IMR-90 (cell line): Measurements from ENCODE around the gene GABRA4. TPM values are rescaled to one million over a fixed set of nuclear protein-coding genes. Genes with fewer than 3 reads are reported as not detected.

ENCODE experiments used
- ATAC-seq: fragments of 200-7000 bp; cut with Tn5 transposase; 2 replicates; pipeline ENCODE4 v1.9.1; 2020; ENCODE audit warnings: low read depth, mild to moderate bottlenecking, moderate library complexity
- BruUV-seq: library from RNA; stranded (reverse); fragments of 400-500 nt; replicated peaks from 2 replicates; lab custom pipeline; 2021; lab: Mats Ljungman, UMichigan
- CTCF ChIA-PET: fragments of 300-600 bp; formaldehyde crosslinking; extraction: SDS; loops from one replicate; lab custom pipeline; 2021; ENCODE audit warnings: antibody characterized with exemption; lab: Yijun Ruan, JAX
- POLR2A ChIA-PET: fragments of 300-600 bp; sonication (Branson Sonifier 250); formaldehyde crosslinking; loops from one replicate; lab custom pipeline; 2022; ENCODE audit warnings: antibody characterized with exemption; ENCODE audit not compliant: unreplicated experiment; lab: Charles Lee
- DNase-seq: peaks from one replicate; pipeline ENCODE4 v3.0.0; 2013
- H2AFZ ChIP-seq: replicated peaks from 2 replicates; pipeline ENCODE3; 2013; ENCODE audit warnings: low read length, mild to moderate bottlenecking; ENCODE audit not compliant: poor library complexity
- H2AK5ac ChIP-seq: 2 replicates; pipeline ENCODE4 v1.6.1; 2013; ENCODE audit warnings: low read depth, low read length, inconsistent platforms
- H2AK9ac ChIP-seq: replicated peaks from 2 replicates; pipeline ENCODE3; 2013; ENCODE audit warnings: mild to moderate bottlenecking, low read depth, low read length, moderate library complexity; ENCODE audit not compliant: poor library complexity
- H2BK120ac ChIP-seq: 2 replicates; pipeline ENCODE4 v1.6.1; 2013; ENCODE audit warnings: low read depth, low read length, inconsistent platforms
- H2BK15ac ChIP-seq: 3 replicates; pipeline ENCODE4 v1.6.1; 2013; ENCODE audit warnings: low read depth, low read length, inconsistent platforms
- H2BK20ac ChIP-seq: 2 replicates; pipeline ENCODE4 v1.6.1; 2013; ENCODE audit warnings: low read depth, mild to moderate bottlenecking, inconsistent platforms, low read length, moderate library complexity
- H2BK5ac ChIP-seq: 2 replicates; pipeline ENCODE4 v1.6.1; 2013; ENCODE audit warnings: mild to moderate bottlenecking, low read depth, low read length, inconsistent platforms; ENCODE audit not compliant: poor library complexity, severe bottlenecking
- H3K14ac ChIP-seq: replicated peaks from 2 replicates; pipeline ENCODE4 v1.6.1; 2013; ENCODE audit warnings: low read depth, low read length, inconsistent platforms
- H3K18ac ChIP-seq: 2 replicates; pipeline ENCODE4 v1.6.1; 2013; ENCODE audit warnings: low read depth, low read length, control low read depth
- H3K23ac ChIP-seq: 2 replicates; pipeline ENCODE4 v1.6.1; 2013; ENCODE audit warnings: low read depth, low read length, inconsistent platforms
- H3K27ac ChIP-seq: 2 replicates; pipeline ENCODE4 v1.5.1; 2013; ENCODE audit warnings: mild to moderate bottlenecking, control low read depth, low read length; ENCODE audit not compliant: insufficient read depth
- H3K27me3 ChIP-seq: 2 replicates; pipeline ENCODE4 v1.6.1; 2013; ENCODE audit warnings: low read length; ENCODE audit not compliant: control insufficient read depth, insufficient read depth
- H3K36me3 ChIP-seq: 2 replicates; pipeline ENCODE4 v1.6.1; 2013; ENCODE audit warnings: low read length, mixed read lengths; ENCODE audit not compliant: control insufficient read depth, insufficient read depth
- H3K4ac ChIP-seq: 2 replicates; pipeline ENCODE4 v1.6.1; 2013; ENCODE audit warnings: low read depth, low read length, inconsistent platforms
- H3K4me1 ChIP-seq: 2 replicates; pipeline ENCODE4 v1.6.1; 2013; ENCODE audit warnings: low read length, mixed read lengths; ENCODE audit not compliant: control insufficient read depth, insufficient read depth
- H3K4me2 ChIP-seq: 2 replicates; pipeline ENCODE4 v1.6.1; 2013; ENCODE audit warnings: low read depth, mild to moderate bottlenecking, control low read depth, low read length, moderate library complexity
- H3K4me3 ChIP-seq: 2 replicates; pipeline ENCODE4 v1.5.1; 2013; ENCODE audit warnings: low read depth, mild to moderate bottlenecking, control low read depth, low read length, moderate library complexity; ENCODE audit not compliant: insufficient read depth
- H3K56ac ChIP-seq: 2 replicates; pipeline ENCODE4 v1.6.1; 2013; ENCODE audit warnings: low read length, inconsistent platforms; ENCODE audit not compliant: insufficient read depth; ENCODE audit errors: extremely low read depth
- H3K79me1 ChIP-seq, 2 experiments: 2 replicates each; pipeline ENCODE4 v1.6.1; 2013; ENCODE audit warnings: low read length in 2 of 2, inconsistent platforms in 1 of 2, low read depth in 1 of 2
- H3K9ac ChIP-seq: 2 replicates; pipeline ENCODE4 v1.6.1; 2013; ENCODE audit warnings: low read depth, low read length, control low read depth
- H3K9me1 ChIP-seq: 2 replicates; pipeline ENCODE4 v1.6.1; 2013; ENCODE audit warnings: low read length, inconsistent platforms; ENCODE audit not compliant: insufficient read depth
- H3K9me3 ChIP-seq: 2 replicates; pipeline ENCODE4 v1.6.1; 2013; ENCODE audit warnings: low read length; ENCODE audit not compliant: control insufficient read depth, insufficient read depth
- H4K20me1 ChIP-seq: 2 replicates; pipeline ENCODE4 v1.6.1; 2013; ENCODE audit warnings: low read length, inconsistent platforms; ENCODE audit not compliant: insufficient read depth
- H4K5ac ChIP-seq: 2 replicates; pipeline ENCODE4 v1.6.1; 2013; ENCODE audit warnings: mild to moderate bottlenecking, low read depth, low read length, control low read depth
- H4K8ac ChIP-seq, 2 experiments: 2 replicates each; pipeline ENCODE4 v1.6.1; 2013; ENCODE audit warnings: low read depth in 2 of 2, low read length in 2 of 2, control low read depth in 1 of 2, inconsistent platforms in 1 of 2
- H4K91ac ChIP-seq: 2 replicates; pipeline ENCODE4 v1.6.1; 2013; ENCODE audit warnings: low read depth, low read length, inconsistent platforms; ENCODE audit not compliant: insufficient read depth
- BHLHE40 ChIP-seq: fragments of 150-350 bp; IDR thresholded peaks from 2 replicates; pipeline ENCODE4 v1.6.1; 2016; ENCODE audit warnings: mild to moderate bottlenecking, low read depth, low read length
- CTCF ChIP-seq: conservative IDR thresholded peaks from 2 replicates; pipeline ENCODE4 v1.5.1; 2012; ENCODE audit warnings: mild to moderate bottlenecking, low read depth, low read length, improper control_type of control experiment
- MXI1 ChIP-seq: IDR thresholded peaks from 2 replicates; pipeline ENCODE4 v1.6.1; 2012; ENCODE audit warnings: low read depth, mild to moderate bottlenecking, low read length, moderate library complexity, borderline replicate concordance
- RAD21 ChIP-seq: IDR thresholded peaks from 2 replicates; pipeline ENCODE4 v1.6.1; 2012; ENCODE audit warnings: low read length, improper control_type of control experiment
- SMC3 ChIP-seq: fragments of 150-350 bp; IDR thresholded peaks from 2 replicates; pipeline ENCODE4 v1.6.1; 2016; ENCODE audit warnings: low read depth, mild to moderate bottlenecking, antibody characterized with exemption, low read length, moderate library complexity
- WGBS, 2 experiments: methylation state at CpG; one replicate each; pipeline versions ENCODE4 v1.1.5 to v1.1.7; 2013; ENCODE audit warnings: missing lambda C conversion rate in 2 of 2; ENCODE audit not compliant: insufficient read length in 1 of 2; ENCODE audit errors: extremely low coverage in 2 of 2; 5-methylcytosine and 5-hydroxymethylcytosine counted together
- dilution Hi-C: fragments of 300-500 bp; cut with HindIII; formaldehyde crosslinking; loops from one replicate; pipeline ENCODE4 v1.14.3; 2018; ENCODE audit warnings: low sequenced_read_pairs; ENCODE audit not compliant: unreplicated experiment
- in situ Hi-C: fragments of 300-500 bp; cut with MboI; formaldehyde crosslinking; loops from 3 replicates; pipeline ENCODE4 v1.14.3; 2019; ENCODE audit warnings: low sequenced_read_pairs, inconsistent platforms, mixed read lengths
- intact Hi-C: fragments of 100-400 bp; cut with micrococcal nuclease; formaldehyde crosslinking; loops from 2 replicates; pipeline ENCODE4 v1.10.0; 2022
- polyA plus RNA-seq, 3 experiments: library from polyadenylated mRNA; depleted of rRNA; stranded (reverse); fragments of >200 nt; gene quantifications; 2 replicates each; pipeline ENCODE4 v1.2.3, GENCODE V29; 2012; ENCODE audit warnings: low replicate concordance in 1 of 3
- total RNA-seq: library from RNA; depleted of rRNA; stranded (reverse); fragments of >200 nt; gene quantifications from 2 replicates; pipeline ENCODE4 v1.2.3, GENCODE V29; 2012

Gene GABRA4
- total and polyA plus RNA-seq, 2 of the 4 experiments (the other 2 are of a cell fraction), result 1.1 to 1.8 TPM

- Histone ChIP-seq H3K9me3 (no peaks in the 10 kb centered on the region), H2AK9ac (peak overlapping the region; percentile 98), H3K27me3 (no peaks in the 10 kb centered on the region; the same call in 1 of the 2 replicates), H3K79me1 (peaks cover 0 to 13% of the 10 kb centered on the region in 2 experiments; a peak in 1 of 4 replicates), H2BK120ac (peak overlapping the region; percentile 79), H2BK20ac (peak overlapping the region; percentile 71), H4K5ac (no peak overlapping the region), H3K9me1 (no peaks in the 10 kb centered on the region), H3K23ac (peak overlapping the region; percentile 35; the same call in 1 of the 2 replicates), H2BK15ac (no peak overlapping the region; the same call in 2 of the 3 replicates), H3K18ac (no peak overlapping the region), H4K91ac (peak overlapping the region; percentile 74), H2BK5ac (peak overlapping the region; percentile 6), H4K20me1 (no peaks in the 10 kb centered on the region), H3K14ac (peak overlapping the region; percentile 55; the same call in 1 of the 2 replicates), H2AFZ (peak overlapping the region; percentile 99), H4K8ac (peak overlapping the region in 1 of 2 experiments; percentile 77; a peak in 1 of 4 replicates), H3K27ac (peak overlapping the region; percentile 3; the same call in 1 of the 2 replicates), H3K4me3 (peak overlapping the region; percentile 58), H3K4ac (peak overlapping the region; percentile 84), H2AK5ac (no peak overlapping the region), H3K56ac (0 out of 2 replicates have a peak overlapping the region, but pooled peaks have one; percentile 9), H3K36me3 (no peaks in the 10 kb centered on the region), H3K9ac (peak overlapping the region; percentile 36), H3K4me2 (peak overlapping the region; percentile 100), H3K4me1 (no peaks in the 10 kb centered on the region)
- ChIA-PET POLR2A (no interaction called here), CTCF (interaction anchor here (0.6 to 0.9 kb wide), 3 partner anchors 33 to 90 kb away, joined by 3 to 4 read pairs (median 4); no protein-coding TSS in a partner anchor)
- peak; percentile 65 for DNase-seq
- dilution Hi-C loops, result no loop called here
- ATAC-seq, result peak; percentile 96
- BruUV-seq, result no TSS peak
- 0% methylated on average over 24 of the region's 47 CpGs; no CpG with 5 or more reads in 1 of the 2 experiments for WGBS, 2 experiments
- in situ Hi-C loops, result no loop called here
- TF ChIP-seq MXI1, result no peak
- TF ChIP-seq SMC3, result peak; percentile 64
- TF ChIP-seq CTCF, result peak; percentile 80
- TF ChIP-seq RAD21, result peak; percentile 75
- no peak for TF ChIP-seq BHLHE40
- intact Hi-C loops, result loop anchor here (1.0 to 5.0 kb wide), 4 partner anchors 90 to 350 kb away; no protein-coding TSS in a partner anchor
Observed at GRCh38 chr4:47032405-47033106, 39.2 kb upstream of the GABRA4 start.
